IMR-90 (cell line): ENCODE measurements around the gene IL1RAPL1. TPM values are rescaled to one million over a fixed set of nuclear protein-coding genes. Genes with fewer than 3 reads are reported as not detected.

ENCODE experiments used
- ATAC-seq: fragments of 200-7000 bp; cut with Tn5 transposase; 2 replicates; pipeline ENCODE4 v1.9.1; 2020; ENCODE audit warnings: low read depth, mild to moderate bottlenecking, moderate library complexity
- BruUV-seq: library from RNA; stranded (reverse); fragments of 400-500 nt; replicated peaks from 2 replicates; lab custom pipeline; 2021; lab: Mats Ljungman, UMichigan
- CTCF ChIA-PET: fragments of 300-600 bp; formaldehyde crosslinking; extraction: SDS; loops from one replicate; lab custom pipeline; 2021; ENCODE audit warnings: antibody characterized with exemption; lab: Yijun Ruan, JAX
- POLR2A ChIA-PET: fragments of 300-600 bp; sonication (Branson Sonifier 250); formaldehyde crosslinking; loops from one replicate; lab custom pipeline; 2022; ENCODE audit warnings: antibody characterized with exemption; ENCODE audit not compliant: unreplicated experiment; lab: Charles Lee
- DNase-seq: peaks from one replicate; pipeline ENCODE4 v3.0.0; 2013
- H2AFZ ChIP-seq: replicated peaks from 2 replicates; pipeline ENCODE3; 2013; ENCODE audit warnings: low read length, mild to moderate bottlenecking; ENCODE audit not compliant: poor library complexity
- H2AK5ac ChIP-seq: 2 replicates; pipeline ENCODE4 v1.6.1; 2013; ENCODE audit warnings: low read depth, low read length, inconsistent platforms
- H2AK9ac ChIP-seq: replicated peaks from 2 replicates; pipeline ENCODE3; 2013; ENCODE audit warnings: mild to moderate bottlenecking, low read depth, low read length, moderate library complexity; ENCODE audit not compliant: poor library complexity
- H2BK120ac ChIP-seq: 2 replicates; pipeline ENCODE4 v1.6.1; 2013; ENCODE audit warnings: low read depth, low read length, inconsistent platforms
- H2BK15ac ChIP-seq: 3 replicates; pipeline ENCODE4 v1.6.1; 2013; ENCODE audit warnings: low read depth, low read length, inconsistent platforms
- H2BK20ac ChIP-seq: 2 replicates; pipeline ENCODE4 v1.6.1; 2013; ENCODE audit warnings: low read depth, mild to moderate bottlenecking, inconsistent platforms, low read length, moderate library complexity
- H2BK5ac ChIP-seq: 2 replicates; pipeline ENCODE4 v1.6.1; 2013; ENCODE audit warnings: mild to moderate bottlenecking, low read depth, low read length, inconsistent platforms; ENCODE audit not compliant: poor library complexity, severe bottlenecking
- H3K14ac ChIP-seq: replicated peaks from 2 replicates; pipeline ENCODE4 v1.6.1; 2013; ENCODE audit warnings: low read depth, low read length, inconsistent platforms
- H3K18ac ChIP-seq: 2 replicates; pipeline ENCODE4 v1.6.1; 2013; ENCODE audit warnings: low read depth, low read length, control low read depth
- H3K23ac ChIP-seq: 2 replicates; pipeline ENCODE4 v1.6.1; 2013; ENCODE audit warnings: low read depth, low read length, inconsistent platforms
- H3K27ac ChIP-seq: 2 replicates; pipeline ENCODE4 v1.5.1; 2013; ENCODE audit warnings: mild to moderate bottlenecking, control low read depth, low read length; ENCODE audit not compliant: insufficient read depth
- H3K27me3 ChIP-seq: 2 replicates; pipeline ENCODE4 v1.6.1; 2013; ENCODE audit warnings: low read length; ENCODE audit not compliant: control insufficient read depth, insufficient read depth
- H3K36me3 ChIP-seq: 2 replicates; pipeline ENCODE4 v1.6.1; 2013; ENCODE audit warnings: low read length, mixed read lengths; ENCODE audit not compliant: control insufficient read depth, insufficient read depth
- H3K4ac ChIP-seq: 2 replicates; pipeline ENCODE4 v1.6.1; 2013; ENCODE audit warnings: low read depth, low read length, inconsistent platforms
- H3K4me1 ChIP-seq: 2 replicates; pipeline ENCODE4 v1.6.1; 2013; ENCODE audit warnings: low read length, mixed read lengths; ENCODE audit not compliant: control insufficient read depth, insufficient read depth
- H3K4me2 ChIP-seq: 2 replicates; pipeline ENCODE4 v1.6.1; 2013; ENCODE audit warnings: low read depth, mild to moderate bottlenecking, control low read depth, low read length, moderate library complexity
- H3K4me3 ChIP-seq: 2 replicates; pipeline ENCODE4 v1.5.1; 2013; ENCODE audit warnings: low read depth, mild to moderate bottlenecking, control low read depth, low read length, moderate library complexity; ENCODE audit not compliant: insufficient read depth
- H3K56ac ChIP-seq: 2 replicates; pipeline ENCODE4 v1.6.1; 2013; ENCODE audit warnings: low read length, inconsistent platforms; ENCODE audit not compliant: insufficient read depth; ENCODE audit errors: extremely low read depth
- H3K79me1 ChIP-seq, 2 experiments: 2 replicates each; pipeline ENCODE4 v1.6.1; 2013; ENCODE audit warnings: low read length in 2 of 2, inconsistent platforms in 1 of 2, low read depth in 1 of 2
- H3K9ac ChIP-seq: 2 replicates; pipeline ENCODE4 v1.6.1; 2013; ENCODE audit warnings: low read depth, low read length, control low read depth
- H3K9me1 ChIP-seq: 2 replicates; pipeline ENCODE4 v1.6.1; 2013; ENCODE audit warnings: low read length, inconsistent platforms; ENCODE audit not compliant: insufficient read depth
- H3K9me3 ChIP-seq: 2 replicates; pipeline ENCODE4 v1.6.1; 2013; ENCODE audit warnings: low read length; ENCODE audit not compliant: control insufficient read depth, insufficient read depth
- H4K20me1 ChIP-seq: 2 replicates; pipeline ENCODE4 v1.6.1; 2013; ENCODE audit warnings: low read length, inconsistent platforms; ENCODE audit not compliant: insufficient read depth
- H4K5ac ChIP-seq: 2 replicates; pipeline ENCODE4 v1.6.1; 2013; ENCODE audit warnings: mild to moderate bottlenecking, low read depth, low read length, control low read depth
- H4K8ac ChIP-seq, 2 experiments: 2 replicates each; pipeline ENCODE4 v1.6.1; 2013; ENCODE audit warnings: low read depth in 2 of 2, low read length in 2 of 2, control low read depth in 1 of 2, inconsistent platforms in 1 of 2
- H4K91ac ChIP-seq: 2 replicates; pipeline ENCODE4 v1.6.1; 2013; ENCODE audit warnings: low read depth, low read length, inconsistent platforms; ENCODE audit not compliant: insufficient read depth
- BHLHE40 ChIP-seq: fragments of 150-350 bp; IDR thresholded peaks from 2 replicates; pipeline ENCODE4 v1.6.1; 2016; ENCODE audit warnings: mild to moderate bottlenecking, low read depth, low read length
- CEBPB ChIP-seq: IDR thresholded peaks from 2 replicates; pipeline ENCODE4 v1.6.1; 2012; ENCODE audit warnings: low read depth, low read length, improper control_type of control experiment
- CHD1 ChIP-seq: IDR thresholded peaks from 2 replicates; pipeline ENCODE4 v1.6.1; 2012; ENCODE audit warnings: low read depth, low read length, improper control_type of control experiment
- CTCF ChIP-seq: conservative IDR thresholded peaks from 2 replicates; pipeline ENCODE4 v1.5.1; 2012; ENCODE audit warnings: mild to moderate bottlenecking, low read depth, low read length, improper control_type of control experiment
- FOS ChIP-seq: fragments of 150-350 bp; IDR thresholded peaks from 2 replicates; pipeline ENCODE4 v1.6.1; 2016; ENCODE audit warnings: low read depth, low read length
- MAFK ChIP-seq: IDR thresholded peaks from 2 replicates; pipeline ENCODE4 v1.6.1; 2012; ENCODE audit warnings: low read depth, low read length, improper control_type of control experiment
- MAZ ChIP-seq: IDR thresholded peaks from 2 replicates; pipeline ENCODE4 v1.6.1; 2012; ENCODE audit warnings: low read depth, mild to moderate bottlenecking, low read length, improper control_type of control experiment, moderate library complexity, borderline replicate concordance
- NFE2L2 ChIP-seq: fragments of 150-350 bp; IDR thresholded peaks from 2 replicates; pipeline ENCODE4 v1.6.1; 2016; ENCODE audit warnings: low read depth, mild to moderate bottlenecking, low read length
- POLR2A ChIP-seq: IDR thresholded peaks from 2 replicates; pipeline ENCODE4 v1.6.1; 2012; ENCODE audit warnings: mild to moderate bottlenecking, low read depth, low read length
- RCOR1 ChIP-seq: IDR thresholded peaks from 2 replicates; pipeline ENCODE4 v1.6.1; 2012; ENCODE audit warnings: mild to moderate bottlenecking, low read length, improper control_type of control experiment; ENCODE audit not compliant: insufficient replicate concordance
- SMC3 ChIP-seq: fragments of 150-350 bp; IDR thresholded peaks from 2 replicates; pipeline ENCODE4 v1.6.1; 2016; ENCODE audit warnings: low read depth, mild to moderate bottlenecking, antibody characterized with exemption, low read length, moderate library complexity
- USF2 ChIP-seq: fragments of 150-350 bp; IDR thresholded peaks from 2 replicates; pipeline ENCODE4 v1.6.1; 2017; ENCODE audit warnings: mild to moderate bottlenecking, antibody characterized with exemption, low read length, low read depth
- WGBS, 2 experiments: methylation state at CpG; one replicate each; pipeline versions ENCODE4 v1.1.5 to v1.1.7; 2013; ENCODE audit warnings: missing lambda C conversion rate in 2 of 2; ENCODE audit not compliant: insufficient read length in 1 of 2; ENCODE audit errors: extremely low coverage in 2 of 2; 5-methylcytosine and 5-hydroxymethylcytosine counted together
- dilution Hi-C: fragments of 300-500 bp; cut with HindIII; formaldehyde crosslinking; loops from one replicate; pipeline ENCODE4 v1.14.3; 2018; ENCODE audit warnings: low sequenced_read_pairs; ENCODE audit not compliant: unreplicated experiment
- in situ Hi-C: fragments of 300-500 bp; cut with MboI; formaldehyde crosslinking; loops from 3 replicates; pipeline ENCODE4 v1.14.3; 2019; ENCODE audit warnings: low sequenced_read_pairs, inconsistent platforms, mixed read lengths
- intact Hi-C: fragments of 100-400 bp; cut with micrococcal nuclease; formaldehyde crosslinking; loops from 2 replicates; pipeline ENCODE4 v1.10.0; 2022
- polyA plus RNA-seq, 3 experiments: library from polyadenylated mRNA; depleted of rRNA; stranded (reverse); fragments of >200 nt; gene quantifications; 2 replicates each; pipeline ENCODE4 v1.2.3, GENCODE V29; 2012; ENCODE audit warnings: low replicate concordance in 1 of 3
- total RNA-seq: library from RNA; depleted of rRNA; stranded (reverse); fragments of >200 nt; gene quantifications from 2 replicates; pipeline ENCODE4 v1.2.3, GENCODE V29; 2012

IL1RAPL1 gene
- total and polyA plus RNA-seq, 2 of the 4 experiments (the other 2 are of a cell fraction), result 1.5 to 9.0 TPM

- WGBS, 2 experiments, result no CpG with 5 or more reads among the region's 3 CpGs
- Histone ChIP-seq H3K18ac (no peak overlapping the region), H3K56ac (no peak overlapping the region), H4K8ac (no peak overlapping the region), H4K5ac (no peak overlapping the region), H2AK9ac (no peak overlapping the region), H2AK5ac (no peak overlapping the region), H3K4me2 (peak overlapping the region; percentile 45; the same call in 1 of the 2 replicates), H4K20me1 (no peaks in the 10 kb centered on the region), H3K79me1 (no peaks in the 10 kb centered on the region), H3K14ac (no peak overlapping the region), H2AFZ (no peak overlapping the region), H3K23ac (no peak overlapping the region), H3K4ac (no peak overlapping the region), H3K27me3 (no peaks in the 10 kb centered on the region), H4K91ac (no peak overlapping the region), H2BK20ac (no peak overlapping the region), H3K36me3 (no peaks in the 10 kb centered on the region), H3K4me3 (no peak overlapping the region), H2BK15ac (no peak overlapping the region), H2BK5ac (no peak overlapping the region), H2BK120ac (no peak overlapping the region), H3K27ac (no peak overlapping the region), H3K4me1 (no peaks in the 10 kb centered on the region), H3K9me3 (no peaks in the 10 kb centered on the region), H3K9ac (no peak overlapping the region), H3K9me1 (no peaks in the 10 kb centered on the region)
- dilution Hi-C loops (no loop called here), intact Hi-C loops (no loop called here), in situ Hi-C loops (no loop called here)
- BruUV-seq, result no TSS peak
- TF ChIP-seq CHD1 (no peak), MAFK (no peak), FOS (no peak), MAZ (no peak), CTCF (no peak), BHLHE40 (no peak), NFE2L2 (no peak), POLR2A (no peak), RCOR1 (no peak), SMC3 (no peak), USF2 (no peak), CEBPB (no peak)
- ChIA-PET POLR2A (no interaction called here), CTCF (no interaction called here)
- ATAC-seq, result no peak
- DNase-seq, result peak; percentile 60
Observed at GRCh38 chrX:29257521-29257920, 670.3 kb downstream of the IL1RAPL1 start.
